Jurkat, Clone E6-1 (cell line): ENCODE data around the gene ZCCHC7.

Experiments used
- DNase-seq: peaks from one replicate; pipeline ENCODE4 v3.0.0-alpha.2; 2011; ENCODE audit warnings: low read depth, low spot score
- H3K4me3 ChIP-seq: 2 replicates; pipeline ENCODE4 v1.5.1; 2011; ENCODE audit warnings: mild to moderate bottlenecking, low read length, control low read depth, moderate library complexity

ZCCHC7 gene

GRCh38 chr9:37238122-37238521 lies 117.7 kb downstream of the ZCCHC7 start:
- DNase-seq = no peak
- no peak overlapping the region for H3K4me3 ChIP-seq

- no peak overlapping the region for H3K4me3 ChIP-seq
- DNase-seq = no peak
These were observed 119.0 kb downstream of the ZCCHC7 start for GRCh38 chr9:37239224-37239859.

GRCh38 chr9:37239921-37240320 lies 119.5 kb downstream of the ZCCHC7 start:
- no peak overlapping the region for H3K4me3 ChIP-seq
- no peak for DNase-seq

GRCh38 chr9:37241340-37241739 lies 121.0 kb downstream of the ZCCHC7 start:
- no peak overlapping the region for H3K4me3 ChIP-seq
- no peak for DNase-seq

- H3K4me3 ChIP-seq = no peak overlapping the region
- DNase-seq = no peak
These were observed 121.7 kb downstream of the ZCCHC7 start for GRCh38 chr9:37242089-37242488.

GRCh38 chr9:37243588-37244345 lies 123.4 kb downstream of the ZCCHC7 start:
- no peak overlapping the region for H3K4me3 ChIP-seq
- no peak for DNase-seq

GRCh38 chr9:37246826-37247225 lies 126.5 kb downstream of the ZCCHC7 start:
- no peak for DNase-seq
- H3K4me3 ChIP-seq = no peak overlapping the region

- no peak overlapping the region for H3K4me3 ChIP-seq
- DNase-seq = no peak
These were observed 128.3 kb downstream of the ZCCHC7 start for GRCh38 chr9:37248651-37249163.

- H3K4me3 ChIP-seq = no peak overlapping the region
These were observed 131.1 kb downstream of the ZCCHC7 start for GRCh38 chr9:37251452-37251851.

GRCh38 chr9:37253377-37253937 lies 133.1 kb downstream of the ZCCHC7 start:
- H3K4me3 ChIP-seq = no peak overlapping the region
- no peak for DNase-seq

More at GRCh38 chr9:37251452-37251851, 131.1 kb downstream of the ZCCHC7 start:
- no peak for DNase-seq

GRCh38 chr9:37255187-37255586 lies 134.8 kb downstream of the ZCCHC7 start:
- DNase-seq = no peak

GRCh38 chr9:37255944-37256862 lies 135.8 kb downstream of the ZCCHC7 start:
- no peak for DNase-seq

More at GRCh38 chr9:37255187-37255586, 134.8 kb downstream of the ZCCHC7 start:
- no peak overlapping the region for H3K4me3 ChIP-seq

GRCh38 chr9:37259951-37260350 lies 139.6 kb downstream of the ZCCHC7 start:
- DNase-seq = no peak
- H3K4me3 ChIP-seq = no peak overlapping the region

More at GRCh38 chr9:37255944-37256862, 135.8 kb downstream of the ZCCHC7 start:
- no peak overlapping the region for H3K4me3 ChIP-seq

- DNase-seq = no peak
- no peak overlapping the region for H3K4me3 ChIP-seq
These were observed 142.0 kb downstream of the ZCCHC7 start for GRCh38 chr9:37262410-37262809.

GRCh38 chr9:37264539-37264938 lies 144.2 kb downstream of the ZCCHC7 start:
- H3K4me3 ChIP-seq = no peak overlapping the region
- DNase-seq = no peak

GRCh38 chr9:37266630-37267029 lies 146.3 kb downstream of the ZCCHC7 start:
- no peak for DNase-seq
- H3K4me3 ChIP-seq = no peak overlapping the region

- H3K4me3 ChIP-seq = no peak overlapping the region
- no peak for DNase-seq
These were observed 148.8 kb downstream of the ZCCHC7 start for GRCh38 chr9:37269221-37269620.

GRCh38 chr9:37271679-37272078 lies 151.3 kb downstream of the ZCCHC7 start:
- no peak overlapping the region for H3K4me3 ChIP-seq
- DNase-seq = no peak

GRCh38 chr9:37273595-37273994 lies 153.2 kb downstream of the ZCCHC7 start:
- H3K4me3 ChIP-seq = no peak overlapping the region
- DNase-seq = no peak
